Activated effector memory CD4-positive, alpha-beta T cell treated with anti-CD3 and anti-CD28 coated beads, Interleukin-2, amount 50 U/mL, for 16 hours (primary cell): Measurements from ENCODE around the gene EEIG1.
"Not testable (repeated sequence)": the region's sequence is repeated elsewhere in the genome, so short reads cannot be mapped to it uniquely, and the experiment has no call there.

Source experiments
- DNase-seq: peaks from one replicate; pipeline ENCODE4 v3.0.0-alpha.2; 2020

The EEIG1 gene

GRCh38 chr9:127980706-127981558 lies at the start of gene EEIG1:
Gene EEIG1, minus strand, starts transcription at chr9:127980989. Its CDS starts 852 bp downstream, at chr9:127980137.
- DNase-seq = peak; percentile 99

- no peak for DNase-seq
These were observed 46.9 kb upstream of the EEIG1 start for GRCh38 chr9:128027705-128028104.

- peak; percentile 79 for DNase-seq
These were observed 46.2 kb upstream of the EEIG1 start for GRCh38 chr9:128026773-128027541.

GRCh38 chr9:128026255-128026772 lies 45.5 kb upstream of the EEIG1 start:
- peak; percentile 92 for DNase-seq

GRCh38 chr9:128025736-128026135 lies 44.9 kb upstream of the EEIG1 start:
- DNase-seq = no peak

- no peak for DNase-seq
These were observed 44.0 kb upstream of the EEIG1 start for GRCh38 chr9:128024761-128025308.

- DNase-seq = not testable (repeated sequence)
These were observed 42.9 kb upstream of the EEIG1 start for GRCh38 chr9:128023671-128024070.

GRCh38 chr9:128022886-128023285 lies 42.1 kb upstream of the EEIG1 start:
- no peak for DNase-seq

- no peak for DNase-seq
These were observed 40.3 kb upstream of the EEIG1 start for GRCh38 chr9:128021098-128021497.

GRCh38 chr9:128020692-128021091 lies 39.9 kb upstream of the EEIG1 start:
- no peak for DNase-seq

- DNase-seq = no peak
These were observed 34.9 kb upstream of the EEIG1 start for GRCh38 chr9:128015696-128016095.

- no peak for DNase-seq
These were observed 30.5 kb upstream of the EEIG1 start for GRCh38 chr9:128011071-128011817.

GRCh38 chr9:128009639-128010038 lies 28.9 kb upstream of the EEIG1 start:
- DNase-seq = no peak

- DNase-seq = no peak
These were observed 27.4 kb upstream of the EEIG1 start for GRCh38 chr9:128008171-128008570.

GRCh38 chr9:128007566-128008138 lies 26.9 kb upstream of the EEIG1 start:
- peak; percentile 96 for DNase-seq

GRCh38 chr9:128006332-128006996 lies 25.7 kb upstream of the EEIG1 start:
- no peak for DNase-seq

GRCh38 chr9:128005923-128006322 lies 25.1 kb upstream of the EEIG1 start:
- no peak for DNase-seq

- no peak for DNase-seq
These were observed 23.3 kb upstream of the EEIG1 start for GRCh38 chr9:128003966-128004604.

GRCh38 chr9:128002959-128003358 lies 22.2 kb upstream of the EEIG1 start:
- DNase-seq = no peak

- DNase-seq = no peak
These were observed 21.1 kb upstream of the EEIG1 start for GRCh38 chr9:128001779-128002298.
